AG04449 (cell line): ENCODE results near the gene GALNT10.

Experiments
- CTCF ChIA-PET: fragments of 350-600 bp; formaldehyde crosslinking; extraction: SDS; loops from one replicate; lab custom pipeline; 2021; ENCODE audit warnings: antibody characterized with exemption; lab: Yijun Ruan, JAX
- POLR2A ChIA-PET: fragments of 400-600, 350-600 bp; formaldehyde crosslinking; extraction: SDS; loops from one replicate; lab custom pipeline; 2020; ENCODE audit warnings: antibody characterized with exemption, inconsistent platforms; lab: Yijun Ruan, JAX
- DNase-seq: peaks from one replicate; pipeline ENCODE4 v3.0.0-alpha.2; 2010; ENCODE audit warnings: low read depth, low spot score
- H3K4me3 ChIP-seq: 2 replicates; pipeline ENCODE4 v1.5.1; 2011; ENCODE audit warnings: low read depth, mild to moderate bottlenecking, control low read depth, low read length
- CTCF ChIP-seq: IDR thresholded peaks from one replicate; pipeline ENCODE4 v1.5.1; 2011; ENCODE audit warnings: mild to moderate bottlenecking, moderate library complexity, low read length, control low read depth, inconsistent platforms; ENCODE audit not compliant: insufficient read depth; ENCODE audit errors: missing control alignments

GALNT10 gene

GRCh38 chr5:154163327-154164248, 26.9 kb upstream of the GALNT10 start:
- no peak overlapping the region for H3K4me3 ChIP-seq
- DNase-seq = no peak
- no peak for TF ChIP-seq CTCF

GRCh38 chr5:154164249-154164581, 26.3 kb upstream of the GALNT10 start:
- TF ChIP-seq CTCF = no peak
- no peak overlapping the region for H3K4me3 ChIP-seq
- POLR2A ChIA-PET = no interaction called here
- no peak for DNase-seq
- CTCF ChIA-PET = interaction anchor here (0.8 to 2.3 kb wide), 5 partner anchors 17 to 92 kb away, joined by 3 to 11 read pairs (median 5); no protein-coding TSS in a partner anchor

More at GRCh38 chr5:154163327-154164248, 26.9 kb upstream of the GALNT10 start:
- ChIA-PET POLR2A (no interaction called here), CTCF (interaction anchor here (0.8 to 2.3 kb wide), 5 partner anchors 17 to 91 kb away, joined by 3 to 11 read pairs (median 5); no protein-coding TSS in a partner anchor)

- DNase-seq = no peak
- no peak for TF ChIP-seq CTCF
- no peak overlapping the region for H3K4me3 ChIP-seq
- ChIA-PET CTCF (no interaction called here), POLR2A (no interaction called here)
Observed at GRCh38 chr5:154165886-154166285, 24.6 kb upstream of the GALNT10 start.

GRCh38 chr5:154166901-154167791, 23.4 kb upstream of the GALNT10 start:
- ChIA-PET CTCF (interaction anchor here (1.5 kb wide), 1 partner anchor 12 kb away, joined by 6 read pairs; no protein-coding TSS in a partner anchor), POLR2A (no interaction called here)
- H3K4me3 ChIP-seq = no peak overlapping the region
- DNase-seq = no peak
- TF ChIP-seq CTCF = no peak

- TF ChIP-seq CTCF = no peak
- ChIA-PET POLR2A (no interaction called here), CTCF (interaction anchor here (1.5 kb wide), 1 partner anchor 11 kb away, joined by 6 read pairs; no protein-coding TSS in a partner anchor)
- no peak overlapping the region for H3K4me3 ChIP-seq
- no peak for DNase-seq
Observed at GRCh38 chr5:154168395-154168794, 22.1 kb upstream of the GALNT10 start.

- TF ChIP-seq CTCF = no peak
- CTCF ChIA-PET = interaction anchor here (1.1 to 1.3 kb wide), 2 partner anchors 8 to 233 kb away, joined by 5 to 6 read pairs; no protein-coding TSS in a partner anchor
- no peak for DNase-seq
- POLR2A ChIA-PET = interaction anchor here (0.7 kb wide), 1 partner anchor 17 kb away, joined by 3 read pairs; no protein-coding TSS in a partner anchor
- no peak overlapping the region for H3K4me3 ChIP-seq
Observed at GRCh38 chr5:154172785-154173184, 17.7 kb upstream of the GALNT10 start.
